ENCODE data around the gene KLK3. TPM values are rescaled to one million over a fixed set of nuclear protein-coding genes. Genes with fewer than 3 reads are reported as not detected.

The KLK3 gene
- total and polyA plus RNA-seq, 2 experiments from 2014 or later = not detected

DNA sequence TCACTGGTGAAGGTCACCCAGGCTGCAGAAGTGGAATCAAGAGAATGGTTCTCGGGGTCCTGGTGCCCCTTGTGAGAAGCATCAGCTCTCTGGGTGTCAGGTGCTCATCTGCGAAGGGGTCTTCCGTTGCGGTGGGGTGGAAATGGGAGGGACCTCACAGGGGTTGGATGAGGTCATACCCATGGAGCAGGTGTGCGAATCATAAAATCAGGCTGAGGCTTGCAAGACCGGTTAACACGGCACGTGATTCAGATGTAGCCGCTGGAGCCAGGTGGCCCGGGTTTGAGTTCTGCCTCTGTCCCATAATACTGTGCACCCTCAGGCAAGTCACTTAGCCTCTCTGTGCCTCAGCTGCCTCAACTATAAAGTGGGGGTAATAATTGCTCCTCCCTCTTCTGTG, 17.4 kb upstream of the KLK3 start:
- H3K4me3 ChIP-seq = no peak overlapping the region
- H3K4me1 ChIP-seq (ENCODE audit: low read depth) = no peaks in the 10 kb centered on the region
- no peaks in the 10 kb centered on the region for H3K9me3 ChIP-seq (ENCODE audit: low read depth)
- DNase-seq (ENCODE audit: low read depth in 1 of 2, low spot score in 1 of 2) = no peak
- H3K27me3 ChIP-seq = peaks cover 23% of the 10 kb centered on the region
- TF ChIP-seq CTCF (IDR thresholded peaks at IDR 0.05; ENCODE audit: low read depth, low read length) = no peak
- H3K36me3 ChIP-seq = no peaks in the 10 kb centered on the region
- H3K27ac ChIP-seq = no peak overlapping the region

GRCh38 chr19:50838239-50838638, 16.5 kb upstream of the KLK3 start:
- Histone ChIP-seq H3K4me3 (no peak overlapping the region), H3K9me3 (ENCODE audit: low read depth) (no peaks in the 10 kb centered on the region), H3K36me3 (no peaks in the 10 kb centered on the region), H3K27me3 (peaks cover 25% of the 10 kb centered on the region), H3K4me1 (ENCODE audit: low read depth) (no peaks in the 10 kb centered on the region), H3K27ac (no peak overlapping the region)
- TF ChIP-seq CTCF (IDR thresholded peaks at IDR 0.05; ENCODE audit: low read depth, low read length) = peak; percentile 20
- peak in 1 of 2 donors; percentile 7 for DNase-seq (ENCODE audit: low read depth in 1 of 2, low spot score in 1 of 2)

DNA sequence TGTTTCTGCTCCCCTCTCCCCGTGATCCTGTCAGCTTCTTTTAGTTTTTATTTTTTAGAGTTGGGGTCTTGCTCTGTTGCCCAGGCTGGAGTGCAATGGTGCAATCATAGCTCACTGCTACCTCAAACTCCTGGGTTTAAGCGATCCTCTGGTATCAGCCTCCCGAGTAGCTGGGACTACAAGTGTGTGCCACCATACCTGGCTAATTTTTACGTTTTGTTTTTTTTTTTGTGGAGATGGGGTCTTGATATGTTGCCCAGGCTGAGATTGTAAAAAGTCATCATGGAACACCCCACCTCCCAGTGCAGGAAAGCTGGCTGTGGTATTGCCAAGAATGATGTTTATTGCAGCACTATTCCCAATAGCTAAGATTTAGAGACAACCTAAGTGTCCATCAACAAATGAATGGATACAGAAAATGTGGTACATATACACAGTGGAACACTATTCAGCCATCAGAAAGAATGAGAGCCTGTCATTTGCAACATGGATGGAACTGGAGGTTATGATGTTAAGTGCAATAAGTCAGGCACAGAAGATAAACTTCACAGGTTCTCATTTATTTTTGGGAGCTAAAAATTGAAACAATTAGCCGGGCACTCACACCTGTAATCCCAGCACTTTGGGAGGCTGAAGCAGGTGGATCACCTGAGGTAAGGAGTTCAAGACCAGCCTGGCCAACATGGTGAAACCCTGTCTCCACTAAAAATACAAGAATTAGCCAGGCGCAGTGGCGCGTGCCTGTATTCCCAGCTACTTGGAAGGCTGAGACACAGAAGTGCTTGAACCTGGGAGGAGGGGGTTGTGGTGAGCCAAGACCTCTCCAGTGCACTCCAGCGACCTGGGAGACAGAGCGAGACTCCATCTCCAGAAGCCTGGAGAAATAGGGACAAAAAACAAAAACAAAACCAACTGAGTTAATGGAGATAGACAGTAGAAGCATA, 14.7 kb upstream of the KLK3 start:
- peaks cover 36% of the 10 kb centered on the region for H3K27me3 ChIP-seq
- no peaks in the 10 kb centered on the region for H3K36me3 ChIP-seq

GRCh38 chr19:50842130-50842529, 12.6 kb upstream of the KLK3 start:
- H3K4me1 ChIP-seq (ENCODE audit: low read depth) = no peaks in the 10 kb centered on the region
- no peak overlapping the region for H3K27ac ChIP-seq
- no peaks in the 10 kb centered on the region for H3K36me3 ChIP-seq
- no peak for TF ChIP-seq CTCF (IDR thresholded peaks at IDR 0.05; ENCODE audit: low read depth, low read length)
- no peak for DNase-seq (ENCODE audit: low read depth in 1 of 2, low spot score in 1 of 2)
- H3K27me3 ChIP-seq = peaks cover 41% of the 10 kb centered on the region
- H3K4me3 ChIP-seq = no peak overlapping the region
- no peaks in the 10 kb centered on the region for H3K9me3 ChIP-seq (ENCODE audit: low read depth)

More for the DNA sequence above, 14.7 kb upstream of the KLK3 start:
- Histone ChIP-seq H3K4me1 (ENCODE audit: low read depth) (no peaks in the 10 kb centered on the region), H3K4me3 (no peak overlapping the region), H3K9me3 (ENCODE audit: low read depth) (no peaks in the 10 kb centered on the region), H3K27ac (no peak overlapping the region)
- no peak for TF ChIP-seq CTCF (IDR thresholded peaks at IDR 0.05; ENCODE audit: low read depth, low read length)
- DNase-seq (ENCODE audit: low read depth in 1 of 2, low spot score in 1 of 2) = no peak

GRCh38 chr19:50843205-50843604, 11.5 kb upstream of the KLK3 start:
- Histone ChIP-seq H3K4me1 (ENCODE audit: low read depth) (no peaks in the 10 kb centered on the region), H3K36me3 (no peaks in the 10 kb centered on the region), H3K27me3 (peaks cover 41% of the 10 kb centered on the region), H3K9me3 (ENCODE audit: low read depth) (no peaks in the 10 kb centered on the region), H3K4me3 (no peak overlapping the region), H3K27ac (no peak overlapping the region)
- no peak for TF ChIP-seq CTCF (IDR thresholded peaks at IDR 0.05; ENCODE audit: low read depth, low read length)
- no peak for DNase-seq (ENCODE audit: low read depth in 1 of 2, low spot score in 1 of 2)

All from cardiac muscle cell (in vitro differentiated cells and primary cell).